Bronchial epithelial cell (primary cell): ENCODE results near the gene F2R. TPM values are rescaled to one million over a fixed set of nuclear protein-coding genes. Genes with fewer than 3 reads are reported as not detected.
A peak's percentile ranks its signal among the peaks of the same experiment; 100 is the strongest.
"Not testable (repeated sequence)": the region's sequence is repeated elsewhere in the genome, so short reads cannot be mapped to it uniquely, and the experiment has no call there.

Experiments
- DNase-seq: peaks from one replicate; pipeline ENCODE4 v3.0.0-alpha.2; 2010; ENCODE audit warnings: low read depth
- FAIRE-seq: peaks from 2 replicates; lab custom pipeline; 2011; peaks lifted over from hg19 to GRCh38; lab: Jason Lieb, UNC
- H3K27me3 ChIP-seq: 2 replicates; pipeline ENCODE4 v1.5.1; 2011; ENCODE audit warnings: low read length; ENCODE audit not compliant: control insufficient read depth, insufficient read depth
- H3K36me3 ChIP-seq: 2 replicates; pipeline ENCODE4 v1.5.1; 2011; ENCODE audit warnings: low read length; ENCODE audit not compliant: control insufficient read depth, insufficient read depth
- H3K4me3 ChIP-seq: 2 replicates; pipeline ENCODE4 v1.5.1; 2011; ENCODE audit warnings: mild to moderate bottlenecking, low read depth, low read length, control low read depth
- total RNA-seq: library from RNA; depleted of rRNA; stranded (reverse); fragments of >200 nt; gene quantifications from 2 replicates; pipeline ENCODE4 v1.2.1, GENCODE V29; 2014
- TF ChIP-seq, protein P1 (sequence below): IDR thresholded peaks from 2 replicates; pipeline ENCODE4 v1.5.1; 2011; ENCODE audit warnings: mild to moderate bottlenecking, moderate library complexity, low read length, control low read depth, inconsistent platforms; ENCODE audit not compliant: insufficient read depth, severe bottlenecking

F2R gene
- total RNA-seq, 1 donor from 2014 or later = 12.1 TPM

DNA sequence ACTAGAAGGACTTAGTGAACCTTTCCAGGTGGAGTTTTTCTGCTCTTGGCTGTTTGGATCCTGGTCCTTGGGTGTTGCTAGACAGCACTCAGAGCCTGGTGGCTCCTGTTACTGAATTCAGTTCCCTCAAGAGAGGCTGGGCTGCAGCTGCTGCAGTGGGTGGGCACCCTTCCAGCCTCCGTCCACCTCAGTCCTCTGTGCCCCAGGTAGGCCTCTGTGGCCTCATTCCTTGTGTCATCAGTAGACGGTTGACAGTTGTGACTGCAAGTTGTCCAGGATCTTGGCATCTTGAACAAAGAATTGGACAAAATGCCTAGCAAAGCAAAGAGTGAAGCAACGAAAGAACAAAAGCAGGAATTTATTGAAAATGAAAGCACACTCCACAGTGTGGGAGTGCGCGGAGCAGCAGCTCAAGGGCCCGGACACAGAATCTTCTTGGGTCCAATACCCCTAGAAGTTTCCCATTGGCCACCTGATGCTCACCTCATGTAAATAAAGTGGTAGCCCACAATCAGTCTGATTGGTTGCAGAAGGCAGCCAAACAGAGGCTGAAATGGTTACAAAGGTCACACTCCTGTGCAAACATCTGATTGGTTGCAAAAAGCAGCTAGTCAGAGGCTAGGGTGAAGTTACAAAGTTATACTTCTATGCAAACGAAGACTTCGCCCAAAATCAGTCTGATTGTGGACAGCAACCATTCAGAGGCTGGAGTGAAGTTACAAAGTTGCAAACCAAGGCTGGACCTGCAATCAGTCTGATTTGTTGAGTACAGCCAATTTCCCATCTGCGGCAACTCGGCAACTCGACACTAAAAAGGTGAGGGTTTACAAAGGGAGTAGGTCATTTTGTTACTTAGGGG lies 40.1 kb downstream of the F2R start:
- Histone ChIP-seq H3K4me3 (no peak overlapping the region), H3K36me3 (no peaks in the 10 kb centered on the region), H3K27me3 (no peaks in the 10 kb centered on the region)
- no peak for FAIRE-seq
- TF ChIP-seq, protein P1, sequence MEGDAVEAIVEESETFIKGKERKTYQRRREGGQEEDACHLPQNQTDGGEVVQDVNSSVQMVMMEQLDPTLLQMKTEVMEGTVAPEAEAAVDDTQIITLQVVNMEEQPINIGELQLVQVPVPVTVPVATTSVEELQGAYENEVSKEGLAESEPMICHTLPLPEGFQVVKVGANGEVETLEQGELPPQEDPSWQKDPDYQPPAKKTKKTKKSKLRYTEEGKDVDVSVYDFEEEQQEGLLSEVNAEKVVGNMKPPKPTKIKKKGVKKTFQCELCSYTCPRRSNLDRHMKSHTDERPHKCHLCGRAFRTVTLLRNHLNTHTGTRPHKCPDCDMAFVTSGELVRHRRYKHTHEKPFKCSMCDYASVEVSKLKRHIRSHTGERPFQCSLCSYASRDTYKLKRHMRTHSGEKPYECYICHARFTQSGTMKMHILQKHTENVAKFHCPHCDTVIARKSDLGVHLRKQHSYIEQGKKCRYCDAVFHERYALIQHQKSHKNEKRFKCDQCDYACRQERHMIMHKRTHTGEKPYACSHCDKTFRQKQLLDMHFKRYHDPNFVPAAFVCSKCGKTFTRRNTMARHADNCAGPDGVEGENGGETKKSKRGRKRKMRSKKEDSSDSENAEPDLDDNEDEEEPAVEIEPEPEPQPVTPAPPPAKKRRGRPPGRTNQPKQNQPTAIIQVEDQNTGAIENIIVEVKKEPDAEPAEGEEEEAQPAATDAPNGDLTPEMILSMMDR = no peak
- DNase-seq = no peak

DNA sequence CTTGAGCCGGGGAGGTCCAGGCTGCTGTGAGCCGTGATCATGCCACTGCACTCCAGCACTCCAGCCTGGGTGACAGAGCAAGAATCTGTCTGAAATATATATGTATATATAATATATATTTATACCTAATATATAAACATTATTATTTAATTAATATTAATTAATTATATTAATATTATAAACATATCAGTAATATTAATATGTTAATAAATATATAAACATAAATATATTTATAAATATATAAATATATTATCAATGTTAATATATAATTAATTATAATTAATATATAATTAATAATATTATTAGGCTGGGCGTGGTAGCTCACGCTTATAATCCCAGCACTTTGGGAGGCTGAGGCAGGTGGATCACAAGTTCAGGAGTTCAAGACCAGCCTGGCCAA lies 41.1 kb downstream of the F2R start:
- TF ChIP-seq, protein P1 = no peak
- Histone ChIP-seq H3K27me3 (no peaks in the 10 kb centered on the region), H3K36me3 (no peaks in the 10 kb centered on the region), H3K4me3 (no peak overlapping the region)
- DNase-seq (no peak), FAIRE-seq (no peak)

DNA sequence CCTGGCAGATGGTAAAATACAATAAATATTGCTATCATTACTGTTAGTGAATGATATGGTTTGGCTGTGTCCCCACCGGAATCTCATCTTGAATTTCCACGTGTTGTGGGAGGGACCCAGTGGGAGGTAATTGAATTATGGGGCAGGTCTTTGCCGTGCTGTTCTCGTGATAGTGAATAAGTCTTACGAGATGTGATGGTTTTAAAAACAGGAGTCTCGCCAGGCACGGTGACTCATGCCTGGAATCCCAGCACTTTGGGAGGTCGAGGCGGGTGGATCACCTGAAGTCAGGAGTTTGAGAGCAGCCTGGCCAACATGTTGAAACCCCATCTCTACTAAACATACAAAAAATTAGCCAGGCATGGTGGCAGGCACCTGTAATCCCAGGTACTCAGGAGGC lies 45.2 kb downstream of the F2R start:
- H3K27me3 ChIP-seq, FAIRE-seq: not testable (repeated sequence)

DNA sequence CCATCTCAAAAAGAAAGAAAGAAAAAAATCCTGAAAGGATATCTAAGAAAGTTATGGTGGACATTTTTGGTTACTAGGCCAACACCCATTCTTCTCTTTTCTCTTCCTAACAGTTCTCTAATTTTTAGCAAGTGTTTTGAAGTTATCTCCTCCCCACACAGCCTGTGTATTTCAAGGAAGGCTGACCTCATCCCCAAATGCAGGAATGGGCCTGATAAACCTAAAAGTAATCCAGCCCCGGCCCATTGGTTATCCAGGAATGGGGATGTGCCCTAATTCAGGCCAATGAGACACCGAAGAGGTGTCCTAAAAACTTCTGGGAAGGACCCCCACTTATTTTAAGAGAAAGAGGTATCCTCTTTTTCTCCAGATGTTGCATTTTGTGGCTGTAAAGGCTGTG lies 46.6 kb downstream of the F2R start:
- TF ChIP-seq, protein P1 = no peak
- no peak for DNase-seq
- no peak overlapping the region for H3K4me3 ChIP-seq
- no peaks in the 10 kb centered on the region for H3K36me3 ChIP-seq
- FAIRE-seq = no peak
- H3K27me3 ChIP-seq = no peaks in the 10 kb centered on the region

More for the DNA sequence above, 45.2 kb downstream of the F2R start:
- not testable (repeated sequence) for H3K36me3 ChIP-seq, DNase-seq, H3K4me3 ChIP-seq

DNA sequence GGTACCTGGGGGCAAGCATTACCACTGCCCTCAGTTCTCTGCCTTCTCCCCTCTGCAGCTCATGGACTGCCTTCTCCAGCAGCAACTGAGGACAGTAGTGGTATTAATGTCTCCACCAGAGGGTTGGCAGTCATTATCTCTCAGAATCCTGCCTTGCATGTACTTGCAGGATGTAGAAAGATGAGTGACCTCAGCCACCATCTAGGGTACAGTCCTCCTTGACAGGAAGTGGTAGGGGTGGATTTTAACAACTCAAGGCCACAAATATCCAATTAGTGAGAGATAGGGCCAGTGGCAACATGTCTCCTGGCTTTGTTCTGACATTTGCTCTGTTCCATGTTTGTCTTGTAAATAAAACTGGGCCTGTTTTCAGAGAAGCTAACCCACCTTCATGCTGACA lies 47.2 kb downstream of the F2R start:
- DNase-seq (peak; percentile 90), FAIRE-seq (peak; percentile 43)
- no peaks in the 10 kb centered on the region for H3K36me3 ChIP-seq
- TF ChIP-seq, protein P1 = no peak
- no peaks in the 10 kb centered on the region for H3K27me3 ChIP-seq
- H3K4me3 ChIP-seq = no peak overlapping the region

DNA sequence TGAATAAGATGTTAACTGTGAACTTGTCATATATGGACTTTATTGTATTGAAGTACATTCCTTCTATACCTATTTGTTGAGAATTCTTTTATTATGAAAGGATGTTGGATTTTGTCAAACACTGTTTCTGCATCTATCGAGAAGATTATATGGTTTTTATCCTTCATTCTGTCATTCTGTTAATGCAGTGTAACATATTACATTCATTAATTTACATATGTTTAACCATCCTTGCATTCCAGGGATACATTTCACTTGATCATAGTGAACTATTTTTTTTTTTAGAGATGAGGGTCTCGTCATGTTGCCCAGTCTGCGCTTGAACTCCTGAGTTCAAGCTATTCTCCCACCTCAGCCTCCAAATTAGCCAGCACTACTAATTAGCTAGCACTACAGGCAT lies 48.4 kb downstream of the F2R start:
- DNase-seq = no peak
- Histone ChIP-seq H3K27me3 (no peaks in the 10 kb centered on the region), H3K4me3 (no peak overlapping the region), H3K36me3 (no peaks in the 10 kb centered on the region)
- TF ChIP-seq, protein P1 = no peak
- no peak for FAIRE-seq
